ENCODE data around the gene STK11. TPM values are rescaled to one million over a fixed set of nuclear protein-coding genes. Genes with fewer than 3 reads are reported as not detected.

Gene STK11
- 49.9 TPM for total RNA-seq
- long read RNA-seq, transcript STK11-201 (10 exons, 2,611 nt), result major isoform, 101 of 131 reads
- long read RNA-seq, partial matches to known transcripts, result 12 of 131 reads
- long read RNA-seq, other reads (novel, unspliced or antisense), result 18 of 131 reads

- peak; percentile 95 for ATAC-seq
- intact Hi-C loops (cut with DNase I), result no loop called here
- DNase-seq (ENCODE audit: missing footprints), result peak; percentile 100
These were observed at the start of gene STK11 for GRCh38 chr19:1205114-1206099. Gene STK11, plus strand, starts transcription at chr19:1205778. Its CDS starts 1,136 bp downstream, at chr19:1206914.

- peak; percentile 70 for DNase-seq (ENCODE audit: missing footprints)
- ATAC-seq, result no peak
- intact Hi-C loops (cut with DNase I), result no loop called here
These were observed 49.2 kb upstream of the STK11 start for GRCh38 chr19:1156305-1156801.

GRCh38 chr19:1156830-1157615 lies 48.6 kb upstream of the STK11 start:
- intact Hi-C loops (cut with DNase I), result no loop called here
- ATAC-seq, result no peak
- peak; percentile 61 for DNase-seq (ENCODE audit: missing footprints)

GRCh38 chr19:1157931-1158884 lies 47.4 kb upstream of the STK11 start:
- peak; percentile 56 for DNase-seq (ENCODE audit: missing footprints)
- intact Hi-C loops (cut with DNase I), result no loop called here

GRCh38 chr19:1158885-1159448 lies 46.6 kb upstream of the STK11 start:
- intact Hi-C loops (cut with DNase I), result no loop called here
- DNase-seq (ENCODE audit: missing footprints) (no peak), ATAC-seq (no peak)

More at GRCh38 chr19:1157931-1158884, 47.4 kb upstream of the STK11 start:
- no peak for ATAC-seq

- ATAC-seq, result no peak
- intact Hi-C loops (cut with DNase I), result no loop called here
- no peak for DNase-seq (ENCODE audit: missing footprints)
These were observed 45.5 kb upstream of the STK11 start for GRCh38 chr19:1159864-1160595.

GRCh38 chr19:1161716-1162115 lies 43.9 kb upstream of the STK11 start:
- intact Hi-C loops (cut with DNase I), result no loop called here
- DNase-seq (ENCODE audit: missing footprints) (peak; percentile 44), ATAC-seq (no peak)

GRCh38 chr19:1162404-1163282 lies 42.9 kb upstream of the STK11 start:
- ATAC-seq, result no peak
- intact Hi-C loops (cut with DNase I), result no loop called here
- DNase-seq (ENCODE audit: missing footprints), result peak; percentile 54

- intact Hi-C loops (cut with DNase I), result no loop called here
- peak; percentile 83 for DNase-seq (ENCODE audit: missing footprints)
- peak; percentile 43 for ATAC-seq
These were observed 42.2 kb upstream of the STK11 start for GRCh38 chr19:1163283-1163933.

GRCh38 chr19:1163934-1164683 lies 41.5 kb upstream of the STK11 start:
- no peak for ATAC-seq
- intact Hi-C loops (cut with DNase I), result no loop called here
- DNase-seq (ENCODE audit: missing footprints), result peak; percentile 65

GRCh38 chr19:1164684-1165531 lies 40.7 kb upstream of the STK11 start:
- DNase-seq (ENCODE audit: missing footprints) (peak; percentile 78), ATAC-seq (no peak)
- intact Hi-C loops (cut with DNase I), result no loop called here

- intact Hi-C loops (cut with DNase I), result no loop called here
- ATAC-seq, result no peak
- peak; percentile 50 for DNase-seq (ENCODE audit: missing footprints)
These were observed 38.6 kb upstream of the STK11 start for GRCh38 chr19:1166872-1167573.

- peak; percentile 50 for DNase-seq (ENCODE audit: missing footprints)
- intact Hi-C loops (cut with DNase I), result no loop called here
- ATAC-seq, result no peak
These were observed 37.6 kb upstream of the STK11 start for GRCh38 chr19:1167687-1168571.
